WTC11 (cell line): Measurements from ENCODE around the gene TBL1X. TPM values are rescaled to one million over a fixed set of nuclear protein-coding genes. Genes with fewer than 3 reads are reported as not detected.

Experiments
- ATAC-seq: fragments of 200-7000 bp; cut with Tn5 transposase; 2 replicates; pipeline ENCODE4 v1.10.0; 2021; ENCODE audit warnings: mild to moderate bottlenecking, moderate library complexity
- CTCF ChIA-PET: fragments of 300-600 bp; sonication (Branson Sonifier 250); formaldehyde crosslinking; loops from one replicate; lab custom pipeline; 2021; ENCODE audit warnings: antibody characterized with exemption; lab: Charles Lee
- POLR2A ChIA-PET: fragments of 350-600 bp; sonication (Branson Sonifier 250); formaldehyde crosslinking; loops from one replicate; lab custom pipeline; 2021; ENCODE audit warnings: antibody characterized with exemption; lab: Charles Lee
- DNase-seq: peaks from one replicate; pipeline ENCODE4 v3.0.0; 2021; ENCODE audit warnings: low spot score
- H3K27ac Mint-ChIP-seq: 2 replicates; pipeline ENCODE4 v1.8.0; 2021; ENCODE audit warnings: mixed read lengths
- H3K27me3 Mint-ChIP-seq: 2 replicates; pipeline ENCODE4 v1.8.0; 2021; ENCODE audit warnings: low read depth, mild to moderate bottlenecking, moderate library complexity, mixed read lengths
- H3K36me3 Mint-ChIP-seq: 2 replicates; pipeline ENCODE4 v1.8.0; 2021; ENCODE audit warnings: mixed read lengths
- H3K4me1 Mint-ChIP-seq: 2 replicates; pipeline ENCODE4 v1.8.0; 2022; ENCODE audit warnings: mixed read lengths
- H3K4me3 Mint-ChIP-seq: 2 replicates; pipeline ENCODE4 v1.8.0; 2021; ENCODE audit warnings: mild to moderate bottlenecking, moderate library complexity, mixed read lengths
- H3K9me3 Mint-ChIP-seq: 2 replicates; pipeline ENCODE4 v1.8.0; 2021; ENCODE audit warnings: mixed read lengths
- ELF4 ChIP-seq: sonication (generic); formaldehyde crosslinking; IDR thresholded peaks from 2 replicates; pipeline ENCODE4 v1.8.1; 2022; ENCODE audit warnings: low read depth, mild to moderate bottlenecking, moderate library complexity, missing genetic modification reagents
- EMX1 ChIP-seq: fragments of 250-450 bp; sonication (Bioruptor Pico); IDR thresholded peaks from 2 replicates; pipeline ENCODE4 v1.8.0; 2021; ENCODE audit warnings: mild to moderate bottlenecking
- NR1H2 ChIP-seq: sonication (generic); formaldehyde crosslinking; IDR thresholded peaks from 2 replicates; pipeline ENCODE4 v1.9.0; 2021; ENCODE audit warnings: mild to moderate bottlenecking, moderate library complexity, missing genetic modification reagents
- PRRX2 ChIP-seq: fragments of 250-450 bp; sonication (Bioruptor Pico); IDR thresholded peaks from 2 replicates; pipeline ENCODE4 v1.8.0; 2021; ENCODE audit warnings: mild to moderate bottlenecking
- RELA ChIP-seq: sonication (generic); formaldehyde crosslinking; IDR thresholded peaks from 2 replicates; pipeline ENCODE4 v1.8.1; 2022; ENCODE audit warnings: missing genetic modification reagents, mild to moderate bottlenecking, borderline replicate concordance
- SP1 ChIP-seq: sonication (generic); formaldehyde crosslinking; conservative IDR thresholded peaks from 2 replicates; pipeline ENCODE4 v1.8.1; 2022; ENCODE audit warnings: missing genetic modification reagents
- ZNF263 ChIP-seq: sonication (generic); formaldehyde crosslinking; IDR thresholded peaks from 2 replicates; pipeline ENCODE4 v1.8.1; 2022; ENCODE audit warnings: low read depth, mild to moderate bottlenecking, moderate library complexity, missing genetic modification reagents
- ZNF423 ChIP-seq: fragments of 250-450 bp; sonication (Bioruptor Pico); IDR thresholded peaks from 2 replicates; pipeline ENCODE4 v2.1.2; 2022; ENCODE audit warnings: mild to moderate bottlenecking, moderate library complexity
- total RNA-seq: library from RNA; stranded (reverse); gene quantifications from 3 replicates; pipeline ENCODE4 v1.2.3, GENCODE V29; 2021
- TF ChIP-seq, protein P1 (sequence below): sonication (generic); formaldehyde crosslinking; IDR thresholded peaks from 2 replicates; pipeline ENCODE4 v1.8.1; 2023; ENCODE audit warnings: mild to moderate bottlenecking, missing genetic modification reagents, moderate library complexity
- TF ChIP-seq, protein P2 (sequence below): sonication (generic); formaldehyde crosslinking; IDR thresholded peaks from 2 replicates; pipeline ENCODE4 v1.8.1; 2022; ENCODE audit warnings: mild to moderate bottlenecking, moderate library complexity, missing genetic modification reagents
- TF ChIP-seq, protein P3 (sequence below): sonication (generic); formaldehyde crosslinking; IDR thresholded peaks from 2 replicates; pipeline ENCODE4 v1.8.1; 2022; ENCODE audit warnings: low read depth, missing genetic modification reagents, borderline replicate concordance
- TF ChIP-seq, protein P4 (sequence below): sonication (generic); formaldehyde crosslinking; IDR thresholded peaks from 2 replicates; pipeline ENCODE4 v1.8.1; 2022; ENCODE audit warnings: missing genetic modification reagents, borderline replicate concordance
- TF ChIP-seq, protein P5 (sequence below): sonication (generic); formaldehyde crosslinking; conservative IDR thresholded peaks from 2 replicates; pipeline ENCODE4 v1.8.1; 2023; ENCODE audit warnings: mild to moderate bottlenecking, low read depth, missing genetic modification reagents, moderate library complexity
- TF ChIP-seq, protein P6 (sequence below): sonication (generic); formaldehyde crosslinking; IDR thresholded peaks from 2 replicates; pipeline ENCODE4 v1.8.0; 2023; ENCODE audit warnings: missing genetic modification reagents
- TF ChIP-seq, protein P7 (sequence below): sonication (generic); formaldehyde crosslinking; IDR thresholded peaks from 2 replicates; pipeline ENCODE4 v1.8.0; 2022; ENCODE audit warnings: mild to moderate bottlenecking, missing genetic modification reagents
- TF ChIP-seq, protein P8 (sequence below): sonication (generic); formaldehyde crosslinking; IDR thresholded peaks from 2 replicates; pipeline ENCODE4 v1.8.0; 2022; ENCODE audit warnings: mild to moderate bottlenecking, missing genetic modification reagents

TBL1X gene
- total RNA-seq, 1 experiment from 2014 or later = 27.7 TPM

DNA sequence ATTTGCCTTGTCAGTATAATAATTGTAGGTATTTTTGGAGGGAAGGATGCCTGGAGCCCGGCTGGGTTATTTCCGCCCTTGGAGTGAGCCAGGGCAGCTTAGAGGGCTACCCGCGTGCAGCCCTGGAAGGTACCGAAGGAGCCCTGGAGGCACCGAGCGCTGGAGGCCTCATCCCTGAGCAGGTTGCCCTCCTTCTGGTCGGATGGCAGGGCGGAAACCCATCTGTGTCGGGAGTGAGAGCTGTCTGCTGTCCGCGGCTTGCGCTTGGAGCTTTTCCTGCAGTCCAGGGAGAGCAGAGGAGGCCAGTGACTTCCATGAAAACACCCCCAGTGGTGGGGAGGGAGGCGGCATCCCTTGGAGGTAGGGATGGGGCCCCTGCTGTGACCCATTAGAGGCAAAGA lies 122.1 kb downstream of the TBL1X start:
- H3K4me3 Mint-ChIP-seq = no peak overlapping the region
- peaks cover 1% of the 10 kb centered on the region; the same call in 1 of the 2 replicates for H3K9me3 Mint-ChIP-seq
- no peaks in the 10 kb centered on the region for H3K27me3 Mint-ChIP-seq
- CTCF ChIA-PET = interaction anchor here (1.5 kb wide), 1 partner anchor 9 kb away, joined by 3 read pairs; no protein-coding TSS in a partner anchor
- H3K36me3 Mint-ChIP-seq = peaks cover 1% of the 10 kb centered on the region
- POLR2A ChIA-PET = no interaction called here
- DNase-seq = peak; percentile 24
- peaks cover 54% of the 10 kb centered on the region for H3K4me1 Mint-ChIP-seq
- ATAC-seq = peak; percentile 90
- TF ChIP-seq ELF4 (CRISPR knock-in tag) = no peak
- TF ChIP-seq, protein P1, sequence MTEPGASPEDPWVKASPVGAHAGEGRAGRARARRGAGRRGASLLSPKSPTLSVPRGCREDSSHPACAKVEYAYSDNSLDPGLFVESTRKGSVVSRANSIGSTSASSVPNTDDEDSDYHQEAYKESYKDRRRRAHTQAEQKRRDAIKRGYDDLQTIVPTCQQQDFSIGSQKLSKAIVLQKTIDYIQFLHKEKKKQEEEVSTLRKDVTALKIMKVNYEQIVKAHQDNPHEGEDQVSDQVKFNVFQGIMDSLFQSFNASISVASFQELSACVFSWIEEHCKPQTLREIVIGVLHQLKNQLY (CRISPR knock-in tag) = no peak
- no peak overlapping the region for H3K27ac Mint-ChIP-seq

DNA sequence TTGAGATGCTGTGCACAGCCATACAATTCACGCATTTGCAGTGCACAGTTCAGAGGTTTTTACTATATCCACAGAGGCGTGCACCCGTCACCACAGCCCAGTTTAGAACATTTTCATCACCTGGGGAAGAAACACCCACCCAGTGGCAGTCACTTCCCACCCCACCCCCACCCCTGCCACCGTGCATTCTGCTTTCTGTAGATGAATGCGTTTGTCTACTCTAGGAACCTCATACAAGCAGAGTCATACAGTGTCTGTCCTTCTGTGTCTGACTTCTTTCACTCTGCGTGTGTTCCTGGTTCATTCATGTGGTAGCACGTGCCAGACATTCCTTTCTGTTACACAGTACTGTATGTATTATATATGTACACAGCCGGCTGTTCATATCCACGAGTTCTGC lies 122.8 kb downstream of the TBL1X start:
- DNase-seq (no peak), ATAC-seq (no peak)
- Mint-ChIP-seq H3K36me3 (peaks cover 5% of the 10 kb centered on the region), H3K4me3 (no peak overlapping the region), H3K27me3 (no peaks in the 10 kb centered on the region), H3K27ac (no peak overlapping the region), H3K4me1 (peaks cover 47% of the 10 kb centered on the region), H3K9me3 (peaks cover 3% of the 10 kb centered on the region; the same call in 1 of the 2 replicates)
- no peak for TF ChIP-seq SP1 (CRISPR knock-in tag)
- no peak for TF ChIP-seq ZNF423 (CRISPR knock-in tag)
- TF ChIP-seq, protein P2, sequence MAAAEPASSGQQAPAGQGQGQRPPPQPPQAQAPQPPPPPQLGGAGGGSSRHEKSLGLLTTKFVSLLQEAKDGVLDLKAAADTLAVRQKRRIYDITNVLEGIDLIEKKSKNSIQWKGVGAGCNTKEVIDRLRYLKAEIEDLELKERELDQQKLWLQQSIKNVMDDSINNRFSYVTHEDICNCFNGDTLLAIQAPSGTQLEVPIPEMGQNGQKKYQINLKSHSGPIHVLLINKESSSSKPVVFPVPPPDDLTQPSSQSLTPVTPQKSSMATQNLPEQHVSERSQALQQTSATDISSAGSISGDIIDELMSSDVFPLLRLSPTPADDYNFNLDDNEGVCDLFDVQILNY = no peak
- no peak for TF ChIP-seq NR1H2 (CRISPR knock-in tag)
- no peak for TF ChIP-seq ZNF263 (CRISPR knock-in tag)
- TF ChIP-seq PRRX2 (CRISPR knock-in tag) = no peak
- TF ChIP-seq, protein P3, sequence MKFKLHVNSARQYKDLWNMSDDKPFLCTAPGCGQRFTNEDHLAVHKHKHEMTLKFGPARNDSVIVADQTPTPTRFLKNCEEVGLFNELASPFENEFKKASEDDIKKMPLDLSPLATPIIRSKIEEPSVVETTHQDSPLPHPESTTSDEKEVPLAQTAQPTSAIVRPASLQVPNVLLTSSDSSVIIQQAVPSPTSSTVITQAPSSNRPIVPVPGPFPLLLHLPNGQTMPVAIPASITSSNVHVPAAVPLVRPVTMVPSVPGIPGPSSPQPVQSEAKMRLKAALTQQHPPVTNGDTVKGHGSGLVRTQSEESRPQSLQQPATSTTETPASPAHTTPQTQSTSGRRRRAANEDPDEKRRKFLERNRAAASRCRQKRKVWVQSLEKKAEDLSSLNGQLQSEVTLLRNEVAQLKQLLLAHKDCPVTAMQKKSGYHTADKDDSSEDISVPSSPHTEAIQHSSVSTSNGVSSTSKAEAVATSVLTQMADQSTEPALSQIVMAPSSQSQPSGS (CRISPR knock-in tag) = no peak
- TF ChIP-seq, protein P4, sequence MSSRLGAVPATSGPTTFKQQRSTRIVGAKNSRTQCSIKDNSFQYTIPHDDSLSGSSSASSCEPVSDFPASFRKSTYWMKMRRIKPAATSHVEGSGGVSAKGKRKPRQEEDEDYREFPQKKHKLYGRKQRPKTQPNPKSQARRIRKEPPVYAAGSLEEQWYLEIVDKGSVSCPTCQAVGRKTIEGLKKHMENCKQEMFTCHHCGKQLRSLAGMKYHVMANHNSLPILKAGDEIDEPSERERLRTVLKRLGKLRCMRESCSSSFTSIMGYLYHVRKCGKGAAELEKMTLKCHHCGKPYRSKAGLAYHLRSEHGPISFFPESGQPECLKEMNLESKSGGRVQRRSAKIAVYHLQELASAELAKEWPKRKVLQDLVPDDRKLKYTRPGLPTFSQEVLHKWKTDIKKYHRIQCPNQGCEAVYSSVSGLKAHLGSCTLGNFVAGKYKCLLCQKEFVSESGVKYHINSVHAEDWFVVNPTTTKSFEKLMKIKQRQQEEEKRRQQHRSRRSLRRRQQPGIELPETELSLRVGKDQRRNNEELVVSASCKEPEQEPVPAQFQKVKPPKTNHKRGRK (CRISPR knock-in tag) = no peak
- TF ChIP-seq, protein P5, sequence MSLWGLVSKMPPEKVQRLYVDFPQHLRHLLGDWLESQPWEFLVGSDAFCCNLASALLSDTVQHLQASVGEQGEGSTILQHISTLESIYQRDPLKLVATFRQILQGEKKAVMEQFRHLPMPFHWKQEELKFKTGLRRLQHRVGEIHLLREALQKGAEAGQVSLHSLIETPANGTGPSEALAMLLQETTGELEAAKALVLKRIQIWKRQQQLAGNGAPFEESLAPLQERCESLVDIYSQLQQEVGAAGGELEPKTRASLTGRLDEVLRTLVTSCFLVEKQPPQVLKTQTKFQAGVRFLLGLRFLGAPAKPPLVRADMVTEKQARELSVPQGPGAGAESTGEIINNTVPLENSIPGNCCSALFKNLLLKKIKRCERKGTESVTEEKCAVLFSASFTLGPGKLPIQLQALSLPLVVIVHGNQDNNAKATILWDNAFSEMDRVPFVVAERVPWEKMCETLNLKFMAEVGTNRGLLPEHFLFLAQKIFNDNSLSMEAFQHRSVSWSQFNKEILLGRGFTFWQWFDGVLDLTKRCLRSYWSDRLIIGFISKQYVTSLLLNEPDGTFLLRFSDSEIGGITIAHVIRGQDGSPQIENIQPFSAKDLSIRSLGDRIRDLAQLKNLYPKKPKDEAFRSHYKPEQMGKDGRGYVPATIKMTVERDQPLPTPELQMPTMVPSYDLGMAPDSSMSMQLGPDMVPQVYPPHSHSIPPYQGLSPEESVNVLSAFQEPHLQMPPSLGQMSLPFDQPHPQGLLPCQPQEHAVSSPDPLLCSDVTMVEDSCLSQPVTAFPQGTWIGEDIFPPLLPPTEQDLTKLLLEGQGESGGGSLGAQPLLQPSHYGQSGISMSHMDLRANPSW = no peak
- no peak for TF ChIP-seq EMX1 (CRISPR knock-in tag)
- TF ChIP-seq, protein P6, sequence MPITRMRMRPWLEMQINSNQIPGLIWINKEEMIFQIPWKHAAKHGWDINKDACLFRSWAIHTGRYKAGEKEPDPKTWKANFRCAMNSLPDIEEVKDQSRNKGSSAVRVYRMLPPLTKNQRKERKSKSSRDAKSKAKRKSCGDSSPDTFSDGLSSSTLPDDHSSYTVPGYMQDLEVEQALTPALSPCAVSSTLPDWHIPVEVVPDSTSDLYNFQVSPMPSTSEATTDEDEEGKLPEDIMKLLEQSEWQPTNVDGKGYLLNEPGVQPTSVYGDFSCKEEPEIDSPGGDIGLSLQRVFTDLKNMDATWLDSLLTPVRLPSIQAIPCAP (CRISPR knock-in tag) = no peak
- TF ChIP-seq RELA (CRISPR knock-in tag) = no peak
- TF ChIP-seq, protein P7, sequence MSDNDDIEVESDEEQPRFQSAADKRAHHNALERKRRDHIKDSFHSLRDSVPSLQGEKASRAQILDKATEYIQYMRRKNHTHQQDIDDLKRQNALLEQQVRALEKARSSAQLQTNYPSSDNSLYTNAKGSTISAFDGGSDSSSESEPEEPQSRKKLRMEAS = no peak
- TF ChIP-seq, protein P8, sequence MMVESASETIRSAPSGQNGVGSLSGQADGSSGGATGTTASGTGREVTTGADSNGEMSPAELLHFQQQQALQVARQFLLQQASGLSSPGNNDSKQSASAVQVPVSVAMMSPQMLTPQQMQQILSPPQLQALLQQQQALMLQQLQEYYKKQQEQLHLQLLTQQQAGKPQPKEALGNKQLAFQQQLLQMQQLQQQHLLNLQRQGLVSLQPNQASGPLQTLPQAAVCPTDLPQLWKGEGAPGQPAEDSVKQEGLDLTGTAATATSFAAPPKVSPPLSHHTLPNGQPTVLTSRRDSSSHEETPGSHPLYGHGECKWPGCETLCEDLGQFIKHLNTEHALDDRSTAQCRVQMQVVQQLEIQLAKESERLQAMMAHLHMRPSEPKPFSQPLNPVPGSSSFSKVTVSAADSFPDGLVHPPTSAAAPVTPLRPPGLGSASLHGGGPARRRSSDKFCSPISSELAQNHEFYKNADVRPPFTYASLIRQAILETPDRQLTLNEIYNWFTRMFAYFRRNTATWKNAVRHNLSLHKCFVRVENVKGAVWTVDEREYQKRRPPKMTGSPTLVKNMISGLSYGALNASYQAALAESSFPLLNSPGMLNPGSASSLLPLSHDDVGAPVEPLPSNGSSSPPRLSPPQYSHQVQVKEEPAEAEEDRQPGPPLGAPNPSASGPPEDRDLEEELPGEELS (CRISPR knock-in tag) = no peak
- CTCF ChIA-PET = interaction anchor here (1.5 kb wide), 1 partner anchor 9 kb away, joined by 3 read pairs; no protein-coding TSS in a partner anchor
- POLR2A ChIA-PET = no interaction called here
